Heart left ventricle (tissue), 16 donors: ENCODE data around the gene USP7. TPM values are rescaled to one million over a fixed set of nuclear protein-coding genes. Genes with fewer than 3 reads are reported as not detected.

ENCODE experiments used
- ATAC-seq, 4 donors: fragments of 200-7000 bp; cut with Tn5 transposase; one replicate each; pipeline ENCODE4 v1.9.1; 2020 to 2022; ENCODE audit warnings: moderate library complexity in 4 of 4, mild to moderate bottlenecking in 3 of 4, moderate number of reproducible peaks in 1 of 4
- DNase-seq, 5 donors: peaks; one replicate each; pipeline ENCODE4 v3.0.0-alpha.2; 2020
- H3K27ac ChIP-seq, 12 donors: fragments of 200-600 bp; sonication (generic) in 4 of 12; one replicate each; pipeline versions ENCODE4 v1.5.0 to v1.8.0; 2016 to 2022; ENCODE audit warnings: mild to moderate bottlenecking in 2 of 12
- H3K27me3 ChIP-seq, 9 donors: fragments of 200-600 bp; sonication (generic) in 2 of 9; one replicate each; pipeline versions ENCODE4 v1.5.1 to v1.8.0; 2016 to 2022; ENCODE audit warnings: mild to moderate bottlenecking in 3 of 9
- H3K36me3 ChIP-seq, 9 donors: fragments of 200-600 bp; sonication (generic) in 2 of 9; one replicate each; pipeline versions ENCODE4 v1.5.0 to v1.8.0; 2018 to 2022; ENCODE audit warnings: mild to moderate bottlenecking in 2 of 9
- H3K4me1 ChIP-seq, 12 donors: fragments of 200-600 bp; sonication (generic) in 4 of 12; one replicate each; pipeline versions ENCODE4 v1.5.0 to v1.8.0; 2016 to 2022; ENCODE audit warnings: mild to moderate bottlenecking in 3 of 12
- H3K4me3 ChIP-seq, 12 donors: fragments of 200-600 bp; sonication (generic) in 4 of 12; one replicate each; pipeline versions ENCODE4 v1.5.0 to v1.8.0; 2017 to 2022; ENCODE audit warnings: mild to moderate bottlenecking in 9 of 12, moderate library complexity in 4 of 12
- H3K9me3 ChIP-seq, 12 donors: fragments of 200-600 bp; sonication (generic) in 4 of 12; one replicate each; pipeline versions ENCODE4 v1.5.0 to v1.8.0; 2016 to 2022; ENCODE audit warnings: mild to moderate bottlenecking in 1 of 12
- POLR2A ChIP-seq, 2 donors: fragments of 450-650 bp; IDR thresholded peaks; one replicate each; pipeline ENCODE4 v1.6.1; 2017; ENCODE audit warnings: antibody characterized with exemption in 2 of 2, mild to moderate bottlenecking in 2 of 2, moderate library complexity in 2 of 2
- WGBS, 4 donors: extraction: QIAGEN DNeasy Blood & Tissue Kit in 2 of 4; methylation state at CpG; one replicate each; pipeline versions ENCODE4 v1.1.5 to v1.1.7; 2013 to 2018; 5-methylcytosine and 5-hydroxymethylcytosine counted together
- intact Hi-C, 10 donors: fragments of 100-400 bp; cut with DNase I; formaldehyde crosslinking; loops; one replicate each; pipeline versions ENCODE4 v1.11.1 to v1.14.2; 2022
- polyA plus RNA-seq, 2 donors: library from polyadenylated mRNA; stranded (reverse); fragments of 200-250 nt; gene quantifications; one replicate each; pipeline ENCODE4 v1.2.3, GENCODE V29; 2013
- total RNA-seq, 9 donors: library from RNA; depleted of rRNA in 2 of 9; stranded (reverse); fragments of >200 nt in 2 of 9; fragmentation: NEBNext Ultra II Directional in 3 of 9; extraction: Animal tissue kit (Norgen Biotek cat#: 25700) in 3 of 9; gene quantifications; one replicate each; pipeline versions ENCODE4 v1.1.0 to v1.2.4, GENCODE V29; 2016 to 2023
- TF ChIP-seq, protein P1 (sequence below), 12 donors: fragments of 200-600 bp; sonication (generic) in 4 of 12; IDR thresholded peaks; one replicate each; pipeline versions ENCODE4 v1.5.0 to v1.8.0; 2018 to 2022; ENCODE audit warnings: antibody characterized with exemption in 12 of 12, mild to moderate bottlenecking in 5 of 12
- donor health status: ischemic (EF 13 %, LVEDD 7.1; RV severe dilation, severe dysfunction).
- donor health status: healthy with polysubstance abuse.
- donor health status: DM: no; HTN: yes; CAD: no.
- donor health status: DM: no; HTN: no; CAD: no.
- donor health status: ischemic (EF 25% LVEDD 6.9; RV normal size, moderate dysfunction).
- donor health status: ischemic (EF 25% LVEDD 5.7; RV mildly dilated, moderate dysfunction).
- donor health status: healthy.
- donor health status: DM: yes; HTN: yes; CAD: no.
- donor health status: ischemic (EF 35%, LVEDD 5.7; RV mildly dilated, moderate dysfunction).
- donor health status: nonischemic (EF 11% LVEDD 7.7; RV severe dilation, severe dysfunction).
- donor health status: DM: yes; HTN: yes; CAD: no.
- donor health status: PGD.
- donor health status: ischemic (EF 29% LVEDD 5.4; RV normal size, mild dysfunction).
- donor health status: nonischemic (EF 23%, LVEDD 6.1; RV moderate dilation, normal function).

USP7 gene
- total and polyA plus RNA-seq, 11 donors, result 20.3 to 86.5 (median 66.2) TPM

DNA sequence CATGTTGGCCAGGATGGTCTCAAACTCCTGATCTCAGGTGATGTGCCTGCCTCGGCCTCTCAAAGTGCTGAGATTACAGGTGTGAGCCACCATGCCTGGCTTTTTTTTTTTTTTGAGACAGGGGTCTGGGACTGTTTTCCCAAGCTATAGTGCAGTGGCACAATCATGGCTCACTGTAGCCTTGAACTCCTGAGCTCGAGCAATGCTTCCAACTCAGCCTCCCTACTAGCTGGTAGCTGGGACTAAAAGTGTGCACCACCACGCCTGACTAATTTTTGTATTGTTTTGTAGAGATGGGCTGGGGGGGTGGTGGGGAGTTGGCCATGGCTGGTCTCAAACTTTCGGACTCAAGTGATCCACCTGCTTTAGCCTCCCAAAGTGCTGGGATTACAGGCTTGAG lies 36.1 kb upstream of the USP7 start:
- H3K9me3 ChIP-seq, result no peaks in the 10 kb centered on the region
- intact Hi-C loops, result loop anchor here in 7 of 10 donors (10.0 kb wide), 5 partner anchors 75 to 435 kb away; no protein-coding TSS in a partner anchor
- no peak for TF ChIP-seq POLR2A (IDR thresholded peaks at IDR 0.05)
- TF ChIP-seq, protein P1, sequence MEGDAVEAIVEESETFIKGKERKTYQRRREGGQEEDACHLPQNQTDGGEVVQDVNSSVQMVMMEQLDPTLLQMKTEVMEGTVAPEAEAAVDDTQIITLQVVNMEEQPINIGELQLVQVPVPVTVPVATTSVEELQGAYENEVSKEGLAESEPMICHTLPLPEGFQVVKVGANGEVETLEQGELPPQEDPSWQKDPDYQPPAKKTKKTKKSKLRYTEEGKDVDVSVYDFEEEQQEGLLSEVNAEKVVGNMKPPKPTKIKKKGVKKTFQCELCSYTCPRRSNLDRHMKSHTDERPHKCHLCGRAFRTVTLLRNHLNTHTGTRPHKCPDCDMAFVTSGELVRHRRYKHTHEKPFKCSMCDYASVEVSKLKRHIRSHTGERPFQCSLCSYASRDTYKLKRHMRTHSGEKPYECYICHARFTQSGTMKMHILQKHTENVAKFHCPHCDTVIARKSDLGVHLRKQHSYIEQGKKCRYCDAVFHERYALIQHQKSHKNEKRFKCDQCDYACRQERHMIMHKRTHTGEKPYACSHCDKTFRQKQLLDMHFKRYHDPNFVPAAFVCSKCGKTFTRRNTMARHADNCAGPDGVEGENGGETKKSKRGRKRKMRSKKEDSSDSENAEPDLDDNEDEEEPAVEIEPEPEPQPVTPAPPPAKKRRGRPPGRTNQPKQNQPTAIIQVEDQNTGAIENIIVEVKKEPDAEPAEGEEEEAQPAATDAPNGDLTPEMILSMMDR (IDR thresholded peaks at IDR 0.05), result no peak
- no peaks in the 10 kb centered on the region for H3K4me1 ChIP-seq
- DNase-seq (no peak), ATAC-seq (no peak)
- no peaks in the 10 kb centered on the region for H3K27me3 ChIP-seq
- H3K36me3 ChIP-seq, result no peaks in the 10 kb centered on the region
- WGBS, 4 donors, result 60 to 81% (median 73%) methylated on average over 4 of the region's 4 CpGs
- no peak overlapping the region for H3K4me3 ChIP-seq
- H3K27ac ChIP-seq, result no peak overlapping the region

DNA sequence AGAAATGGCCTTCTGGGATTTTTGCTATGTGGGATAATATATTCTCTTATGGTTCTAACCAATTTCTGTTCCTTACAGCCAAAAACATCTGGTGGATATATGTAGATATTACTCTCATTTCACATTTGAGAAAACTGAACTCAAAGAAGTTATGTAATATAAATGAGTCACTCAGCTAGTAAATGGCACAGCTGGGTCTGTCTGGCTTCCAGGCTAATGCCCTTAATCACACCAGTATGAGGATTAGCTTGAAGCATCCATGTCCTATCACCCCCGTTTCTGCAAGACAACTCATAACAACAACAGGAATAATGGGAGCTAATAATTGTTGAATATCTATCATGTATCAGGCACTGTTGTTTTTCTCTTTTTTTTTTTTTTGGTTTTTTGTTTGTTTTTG lies 34.4 kb upstream of the USP7 start:
- 58 to 79% (median 63%) methylated on average over 1 of the region's 1 CpG for WGBS, 4 donors
- Histone ChIP-seq H3K27ac (no peak overlapping the region), H3K36me3 (no peaks in the 10 kb centered on the region), H3K27me3 (no peaks in the 10 kb centered on the region), H3K4me3 (no peak overlapping the region), H3K4me1 (no peaks in the 10 kb centered on the region), H3K9me3 (no peaks in the 10 kb centered on the region)
- ATAC-seq (no peak), DNase-seq (no peak)
- TF ChIP-seq, protein P1 (IDR thresholded peaks at IDR 0.05), result no peak
- no peak for TF ChIP-seq POLR2A (IDR thresholded peaks at IDR 0.05)
- intact Hi-C loops, result no loop called here

DNA sequence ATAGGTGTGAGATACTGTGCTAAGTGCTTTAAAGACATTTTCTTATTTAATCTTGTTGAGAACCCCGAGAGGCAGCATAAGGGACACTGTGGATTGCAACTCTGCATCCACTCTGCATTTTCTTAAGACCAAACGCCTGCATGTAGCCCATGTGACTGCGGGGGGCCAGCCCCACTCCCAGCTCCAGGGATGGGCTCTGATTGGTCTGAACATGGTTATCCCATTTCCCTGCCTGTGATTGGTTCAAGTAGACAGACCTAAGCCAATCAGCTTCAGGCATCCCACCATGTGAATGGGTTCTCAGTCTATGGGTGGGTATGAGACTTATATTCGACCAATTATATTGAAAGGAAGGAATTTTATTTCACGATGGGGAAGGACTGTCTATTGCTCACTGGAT lies 33.2 kb upstream of the USP7 start:
- WGBS, 4 donors, result 65 to 79% (median 74%) methylated on average over 5 of the region's 5 CpGs

DNA sequence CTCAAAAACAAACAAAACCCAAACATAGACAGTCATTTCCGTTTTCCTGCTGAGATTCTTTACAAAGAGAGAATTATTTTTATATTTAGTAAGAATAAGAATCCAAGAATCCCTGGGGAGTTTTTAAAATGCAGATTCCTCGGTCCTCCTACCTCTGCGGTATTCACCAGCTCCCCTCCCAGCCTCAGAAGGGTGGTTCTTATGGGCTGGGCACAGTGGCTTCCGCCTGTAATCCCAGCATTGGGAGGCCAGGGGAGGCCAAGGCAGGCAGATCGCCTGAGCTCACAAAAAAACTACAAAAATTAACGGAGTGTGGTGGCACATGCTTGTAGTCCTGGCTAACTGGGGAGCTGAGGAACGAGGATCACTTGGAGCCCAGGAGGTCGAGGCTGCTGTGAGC lies 26.7 kb upstream of the USP7 start:
- 51 to 61% (median 54%) methylated on average over 8 of the region's 8 CpGs for WGBS, 4 donors

More for the DNA sequence above, 33.2 kb upstream of the USP7 start:
- no peak for DNase-seq
- ATAC-seq, result no peak
- intact Hi-C loops, result no loop called here
- H3K4me3 ChIP-seq, result no peak overlapping the region
- no peaks in the 10 kb centered on the region for H3K9me3 ChIP-seq
- no peaks in the 10 kb centered on the region for H3K4me1 ChIP-seq
- no peaks in the 10 kb centered on the region for H3K27me3 ChIP-seq
- H3K36me3 ChIP-seq, result no peaks in the 10 kb centered on the region
- TF ChIP-seq, protein P1 (IDR thresholded peaks at IDR 0.05), result no peak
- no peak for TF ChIP-seq POLR2A (IDR thresholded peaks at IDR 0.05)
- H3K27ac ChIP-seq, result no peak overlapping the region

More for the DNA sequence above, 26.7 kb upstream of the USP7 start:
- Histone ChIP-seq H3K27ac (no peak overlapping the region), H3K4me1 (no peaks in the 10 kb centered on the region), H3K4me3 (no peak overlapping the region), H3K27me3 (no peaks in the 10 kb centered on the region), H3K36me3 (no peaks in the 10 kb centered on the region), H3K9me3 (no peaks in the 10 kb centered on the region)
- DNase-seq, result no peak
- no peak for ATAC-seq
- no peak for TF ChIP-seq POLR2A (IDR thresholded peaks at IDR 0.05)
- TF ChIP-seq, protein P1 (IDR thresholded peaks at IDR 0.05), result no peak
- intact Hi-C loops, result no loop called here
